Activated T-helper 1 cell treated with anti-CD3 and anti-CD28 coated beads, Interleukin-2, amount 50 U/mL, for 16 hours (primary cell): ENCODE results near the gene SERP2.
"Not testable (repeated sequence)": the region's sequence is repeated elsewhere in the genome, so short reads cannot be mapped to it uniquely, and the experiment has no call there.

Experiments
- DNase-seq, 2 donors: peaks; one replicate each; pipeline ENCODE4 v3.0.0-alpha.2; 2020; ENCODE audit warnings: low read depth in 1 of 2, low spot score in 1 of 2

The SERP2 gene

GRCh38 chr13:44373601-44374347 lies at the start of gene SERP2:
Gene SERP2 (plus strand): TSS chr13:44373824. CDS start chr13:44374026, 202 bp downstream.
- no peak for DNase-seq

DNA sequence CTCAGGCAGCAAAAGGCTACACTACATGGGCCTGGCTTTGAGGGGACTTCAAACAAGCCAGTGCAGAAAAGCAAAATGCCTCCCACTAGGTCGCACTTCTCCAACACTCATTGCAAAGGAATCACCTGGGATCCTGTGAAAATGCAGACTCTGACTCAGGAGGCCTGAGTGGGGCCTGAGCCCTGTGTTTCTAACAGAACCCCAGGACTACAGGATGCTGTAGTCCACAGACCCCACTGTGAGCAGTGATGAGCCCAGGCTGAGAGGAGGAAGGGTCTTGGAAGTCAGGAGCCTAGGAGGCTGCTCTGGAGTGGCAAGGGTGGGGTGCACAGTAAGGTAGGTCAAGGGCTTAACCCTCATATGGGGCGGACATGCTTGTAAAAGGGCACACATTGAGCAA lies 46.7 kb upstream of the SERP2 start:
- DNase-seq, result no peak

GRCh38 chr13:44329041-44329440 lies 44.6 kb upstream of the SERP2 start:
- not testable (repeated sequence) for DNase-seq

DNA sequence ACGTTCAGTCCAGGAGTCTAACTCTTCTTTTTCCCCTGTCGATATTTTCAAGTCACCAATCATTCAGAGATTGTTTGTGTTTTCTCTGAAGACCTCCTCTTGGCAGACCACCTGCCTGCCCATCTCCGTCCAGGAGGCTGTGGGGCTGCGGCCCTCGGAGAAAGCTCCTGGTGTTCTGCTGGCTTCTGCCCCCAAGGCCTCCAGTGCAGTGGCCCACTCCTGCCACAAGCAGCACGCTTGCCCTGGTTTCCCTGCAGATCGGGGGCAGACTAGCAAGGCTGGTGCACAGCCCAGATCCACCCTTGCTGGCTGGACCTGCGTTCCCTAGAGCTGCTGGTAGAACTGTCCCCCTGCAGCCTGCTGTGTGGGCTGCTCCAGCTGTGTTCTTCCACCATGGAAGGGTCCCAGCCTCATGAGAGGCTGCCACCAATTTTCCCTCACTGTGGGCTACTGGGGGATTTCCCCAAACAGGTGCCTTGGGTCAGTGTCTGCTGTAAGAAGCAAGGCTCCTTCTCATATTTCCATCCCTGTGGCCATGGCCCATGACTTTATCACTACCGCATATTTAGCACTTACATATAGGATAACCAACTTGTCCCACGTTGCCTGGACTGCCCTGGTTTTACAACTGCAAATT lies 43.6 kb upstream of the SERP2 start:
- DNase-seq, result no peak

GRCh38 chr13:44331446-44331845 lies 42.2 kb upstream of the SERP2 start:
- DNase-seq, result no peak

DNA sequence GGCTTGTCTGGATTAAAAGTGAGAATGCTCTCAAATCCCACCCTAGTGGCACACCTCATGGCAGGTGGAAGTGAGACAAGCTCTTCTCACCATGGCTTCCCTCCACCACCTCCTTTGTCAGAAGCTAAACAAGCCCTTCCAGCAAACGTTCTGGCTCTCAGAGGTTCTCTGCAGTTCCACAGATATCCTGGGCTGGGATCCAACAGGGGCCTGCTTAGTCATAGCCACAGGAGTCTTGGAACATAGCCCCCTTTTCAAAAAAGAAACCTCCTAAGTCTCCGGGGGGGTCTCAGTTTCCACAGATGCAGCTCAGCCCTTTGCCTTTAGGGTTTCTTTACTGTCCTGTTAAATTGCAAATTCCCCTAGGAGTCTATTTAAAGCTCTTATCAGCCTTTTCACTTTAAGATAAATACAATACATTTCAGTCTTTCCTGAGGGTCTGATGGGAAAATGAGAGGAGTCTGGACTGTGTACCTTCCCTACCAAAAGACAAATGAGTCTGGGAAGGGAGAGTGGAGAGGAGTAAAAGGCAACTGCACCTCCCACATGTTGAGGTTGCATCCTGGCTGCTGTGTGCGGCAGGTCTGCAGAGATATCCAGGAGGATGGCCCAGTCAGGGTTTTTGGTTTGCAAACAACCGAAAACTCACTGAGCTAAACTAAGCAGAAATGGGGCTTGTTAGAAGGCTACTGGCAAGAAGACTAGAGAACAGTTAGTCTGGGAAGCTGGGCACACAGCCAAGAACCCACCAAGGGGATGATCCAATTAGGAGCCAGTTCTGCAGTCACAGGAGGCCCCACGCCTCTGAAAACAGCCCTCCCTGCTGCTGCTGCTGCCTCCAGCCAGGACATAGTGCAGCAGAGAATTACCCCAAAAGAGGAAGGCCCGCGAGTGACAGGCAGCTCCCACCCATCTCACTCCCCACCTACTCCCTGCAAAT lies 41.4 kb upstream of the SERP2 start:
- DNase-seq, result no peak

- no peak for DNase-seq
Measured at GRCh38 chr13:44333950-44334655, 39.5 kb upstream of the SERP2 start.

GRCh38 chr13:44334751-44335150 lies 38.9 kb upstream of the SERP2 start:
- DNase-seq, result no peak

- DNase-seq, result no peak
Measured at GRCh38 chr13:44336934-44337333, 36.7 kb upstream of the SERP2 start.

DNA sequence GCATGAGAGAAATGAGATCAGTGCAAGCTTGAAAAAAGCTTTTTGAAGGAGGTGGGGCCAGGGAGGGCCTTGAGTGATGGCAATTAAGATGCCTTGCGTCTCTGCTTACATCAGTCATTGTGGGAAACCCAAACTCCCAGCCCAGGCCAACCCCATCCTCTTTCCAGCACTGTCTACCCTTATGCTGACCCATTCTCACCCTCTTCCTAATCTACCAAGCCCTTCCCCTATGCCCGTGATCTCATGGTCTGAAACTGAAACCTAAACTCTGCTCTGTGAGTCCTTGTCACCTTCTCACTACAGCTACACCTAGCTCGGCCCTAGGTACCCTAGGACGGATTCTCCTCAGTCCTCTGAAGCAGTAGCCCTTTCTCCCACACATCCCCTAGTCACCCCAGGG lies 36.0 kb upstream of the SERP2 start:
- DNase-seq, result no peak

DNA sequence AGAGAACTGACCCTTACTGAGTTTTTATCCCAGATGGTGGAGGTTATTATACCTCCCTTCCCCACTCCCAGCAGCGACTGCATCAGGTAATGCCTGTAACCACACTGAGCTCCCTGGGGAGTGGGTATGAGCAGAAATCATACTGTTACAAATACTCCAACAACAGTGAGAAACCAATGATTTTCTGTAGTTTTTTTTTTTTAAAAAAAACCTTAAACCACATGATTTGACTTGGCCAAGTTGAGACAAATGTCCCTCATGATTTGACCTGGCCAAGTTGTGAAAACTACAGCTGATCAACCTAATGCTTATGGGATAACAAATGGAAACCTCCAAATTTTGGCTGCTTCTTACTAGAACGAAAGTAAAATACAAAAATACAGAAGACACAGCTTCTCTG lies 33.1 kb upstream of the SERP2 start:
- DNase-seq, result no peak

DNA sequence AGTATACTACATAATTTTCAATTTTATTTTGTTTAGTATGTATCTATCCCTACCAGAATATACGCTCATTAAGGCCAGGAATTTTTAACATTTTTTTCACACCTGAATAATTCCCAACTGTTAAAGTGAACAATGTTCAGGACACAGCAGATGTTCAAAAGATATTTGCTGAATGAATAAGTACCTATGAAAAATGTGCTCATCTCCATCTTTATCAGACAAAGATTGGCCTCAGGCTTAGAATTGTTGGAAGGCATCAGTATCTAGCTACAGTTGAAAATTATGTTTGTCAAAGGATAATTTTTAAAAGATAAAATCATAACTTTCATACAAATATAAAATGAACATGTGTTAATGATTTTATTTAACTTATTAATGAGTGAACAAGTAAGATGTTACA lies 30.9 kb upstream of the SERP2 start:
- no peak for DNase-seq

DNA sequence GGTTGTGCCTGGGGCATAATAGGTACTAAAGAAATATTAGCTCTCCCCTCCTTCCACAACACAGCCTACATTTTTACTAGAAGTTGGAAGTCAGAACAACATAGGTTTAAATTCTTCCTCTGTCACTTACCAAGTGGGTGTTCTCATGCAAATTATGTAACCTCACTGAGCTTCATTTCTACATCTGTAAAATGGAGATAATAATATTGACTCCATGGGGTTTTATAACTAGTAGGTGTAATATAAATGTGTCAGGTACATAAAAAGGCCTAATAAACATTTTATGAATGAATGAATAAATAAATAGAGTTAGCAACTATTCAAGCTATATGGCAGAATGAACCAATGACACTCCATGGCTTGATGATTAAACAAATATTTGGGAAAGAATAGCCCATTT lies 27.1 kb upstream of the SERP2 start:
- DNase-seq, result no peak

GRCh38 chr13:44347301-44347700 lies 26.3 kb upstream of the SERP2 start:
- DNase-seq, result no peak

DNA sequence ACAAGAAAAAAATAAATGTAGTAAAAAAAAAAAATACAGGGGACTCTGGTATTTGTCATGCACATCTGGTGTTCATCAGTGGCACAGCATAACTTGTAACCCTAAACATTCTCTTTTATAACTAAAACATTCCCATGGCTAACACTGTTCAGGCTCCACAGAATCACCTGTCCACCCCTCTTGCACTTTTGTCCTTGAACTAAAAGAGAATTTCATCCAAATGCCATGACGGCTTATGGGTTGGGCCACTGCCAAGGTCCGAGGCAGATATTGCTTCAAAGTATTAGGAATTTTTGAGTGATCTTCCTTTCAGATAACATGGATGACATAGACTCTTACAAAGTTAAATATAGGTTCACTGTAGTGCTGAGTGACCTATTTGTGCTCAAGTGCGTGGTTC lies 25.7 kb upstream of the SERP2 start:
- no peak for DNase-seq

DNA sequence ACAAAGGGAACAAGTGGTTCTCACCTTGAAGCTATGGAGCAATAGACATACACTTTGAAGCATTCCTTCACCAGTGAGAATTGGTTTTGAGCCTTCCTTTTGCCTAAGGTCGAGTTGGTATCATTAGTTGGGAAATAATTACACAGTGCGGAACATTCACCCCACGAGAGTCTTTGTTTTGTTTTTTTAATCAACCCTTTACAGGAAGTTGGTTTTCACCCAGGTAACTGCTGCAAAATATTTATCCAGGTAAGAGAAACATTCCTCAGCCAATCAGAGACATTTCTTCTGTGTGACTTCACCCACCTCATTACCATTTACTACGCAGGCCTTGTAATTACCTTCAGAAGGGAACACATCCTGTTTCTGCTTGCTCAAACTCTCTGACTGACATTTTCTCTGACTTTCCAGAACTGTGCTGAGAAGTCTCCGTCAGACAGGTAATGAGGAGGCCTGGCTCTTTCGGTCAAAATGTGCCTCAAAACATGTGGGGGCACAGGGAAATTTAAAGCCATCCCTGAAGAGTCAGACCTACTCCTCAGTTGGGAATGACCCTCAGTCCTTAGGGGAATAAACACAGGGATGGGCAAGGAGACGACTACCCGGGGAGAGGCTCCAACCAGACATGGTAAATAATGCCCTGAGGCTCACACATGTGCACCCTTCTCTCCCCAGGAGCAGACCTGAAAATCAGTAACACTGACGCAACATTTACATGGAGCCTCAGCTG lies 22.7 kb upstream of the SERP2 start:
- no peak for DNase-seq

DNA sequence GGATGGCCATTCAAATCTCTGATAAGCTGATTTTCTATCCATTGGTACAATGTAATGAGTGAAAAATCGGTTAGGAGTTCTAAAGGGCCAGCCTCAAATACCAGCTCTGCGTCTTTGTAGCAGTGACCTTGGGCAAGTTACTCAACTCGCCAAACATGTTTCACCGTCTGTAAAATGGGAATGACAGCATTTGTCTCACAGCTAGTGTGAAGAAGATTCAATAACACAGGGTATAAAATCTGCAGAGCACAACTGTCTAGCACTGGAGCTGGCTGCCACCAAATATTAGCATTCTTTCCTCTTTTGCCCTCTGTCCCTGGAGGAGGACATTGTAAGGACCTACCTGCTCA lies 22.1 kb upstream of the SERP2 start:
- no peak for DNase-seq

GRCh38 chr13:44352202-44352601 lies 21.4 kb upstream of the SERP2 start:
- no peak for DNase-seq

DNA sequence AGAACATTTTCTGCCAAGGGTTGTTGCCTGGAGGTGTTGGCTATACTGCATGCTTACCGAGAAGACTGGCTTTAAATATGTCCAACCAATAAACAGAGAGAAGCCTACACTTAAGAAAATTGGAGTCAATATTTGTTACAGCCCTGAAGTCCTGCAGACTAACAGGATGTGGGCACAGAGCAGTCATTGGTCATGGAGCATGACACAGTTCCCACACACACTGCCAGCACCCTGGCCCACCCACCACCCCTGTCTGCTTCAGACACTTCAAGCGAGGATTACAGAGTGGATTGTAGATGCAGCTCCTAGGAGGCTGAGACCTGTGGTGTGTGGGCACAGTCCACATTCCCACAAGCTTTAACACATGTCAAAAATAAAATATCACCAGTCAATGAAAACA lies 21.0 kb upstream of the SERP2 start:
- DNase-seq, result no peak

- DNase-seq, result no peak
Measured at GRCh38 chr13:44354331-44354730, 19.3 kb upstream of the SERP2 start.

GRCh38 chr13:44354884-44355283 lies 18.7 kb upstream of the SERP2 start:
- DNase-seq, result no peak
